ENCODE measurements around the gene FRAT1.
A peak's percentile ranks its signal among the peaks of the same experiment; 100 is the strongest.

DNA sequence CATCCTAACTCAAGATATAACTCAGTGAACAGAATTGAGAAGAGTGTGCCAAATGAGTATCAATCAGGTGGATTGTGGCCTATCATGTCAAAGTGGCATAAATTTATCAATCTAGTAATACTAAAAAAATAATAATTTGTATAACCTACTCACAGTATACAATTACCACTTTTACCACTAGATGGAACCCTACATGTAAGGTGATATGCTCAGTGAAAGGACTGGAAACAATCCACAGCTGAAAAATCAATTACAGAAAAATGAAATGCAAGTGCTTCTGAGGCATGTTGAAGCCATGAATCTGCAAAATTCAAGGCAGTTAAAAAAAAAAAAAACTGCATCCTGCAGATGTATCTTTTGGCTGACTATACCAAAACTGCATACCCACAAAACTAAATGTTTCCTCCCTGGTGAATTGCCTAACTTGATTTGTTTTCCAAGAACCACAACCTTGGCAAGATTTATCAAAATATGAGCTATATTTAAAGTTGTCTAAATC is 40.5 kb upstream of the FRAT1 start:
- TF ChIP-seq, protein P1, sequence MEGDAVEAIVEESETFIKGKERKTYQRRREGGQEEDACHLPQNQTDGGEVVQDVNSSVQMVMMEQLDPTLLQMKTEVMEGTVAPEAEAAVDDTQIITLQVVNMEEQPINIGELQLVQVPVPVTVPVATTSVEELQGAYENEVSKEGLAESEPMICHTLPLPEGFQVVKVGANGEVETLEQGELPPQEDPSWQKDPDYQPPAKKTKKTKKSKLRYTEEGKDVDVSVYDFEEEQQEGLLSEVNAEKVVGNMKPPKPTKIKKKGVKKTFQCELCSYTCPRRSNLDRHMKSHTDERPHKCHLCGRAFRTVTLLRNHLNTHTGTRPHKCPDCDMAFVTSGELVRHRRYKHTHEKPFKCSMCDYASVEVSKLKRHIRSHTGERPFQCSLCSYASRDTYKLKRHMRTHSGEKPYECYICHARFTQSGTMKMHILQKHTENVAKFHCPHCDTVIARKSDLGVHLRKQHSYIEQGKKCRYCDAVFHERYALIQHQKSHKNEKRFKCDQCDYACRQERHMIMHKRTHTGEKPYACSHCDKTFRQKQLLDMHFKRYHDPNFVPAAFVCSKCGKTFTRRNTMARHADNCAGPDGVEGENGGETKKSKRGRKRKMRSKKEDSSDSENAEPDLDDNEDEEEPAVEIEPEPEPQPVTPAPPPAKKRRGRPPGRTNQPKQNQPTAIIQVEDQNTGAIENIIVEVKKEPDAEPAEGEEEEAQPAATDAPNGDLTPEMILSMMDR (IDR thresholded peaks at IDR 0.05): peak; percentile 58 to 75 (median 64)
- TF ChIP-seq POLR2A (IDR thresholded peaks at IDR 0.05): no peak
